Limb (tissue), 2 donors: Measurements from ENCODE around the gene ST7.

Experiments
- DNase-seq, 2 donors: peaks; one replicate each; pipeline ENCODE4 v3.0.0-alpha.2; 2016; ENCODE audit errors: extremely low spot score in 2 of 2

The ST7 gene

GRCh38 chr7:117188949-117189592, 235.8 kb downstream of the ST7 start:
- DNase-seq: no peak

- DNase-seq: no peak
Observed at GRCh38 chr7:117190104-117190503, 236.8 kb downstream of the ST7 start.

GRCh38 chr7:117190746-117191435, 237.6 kb downstream of the ST7 start:
- DNase-seq: no peak

- DNase-seq: no peak
Observed at GRCh38 chr7:117192108-117192507, 238.8 kb downstream of the ST7 start.

- DNase-seq: no peak
Observed at GRCh38 chr7:117193564-117193963, 240.3 kb downstream of the ST7 start.

GRCh38 chr7:117194445-117194844, 241.1 kb downstream of the ST7 start:
- DNase-seq: no peak

- DNase-seq: no peak
Observed at GRCh38 chr7:117195361-117196029, 242.2 kb downstream of the ST7 start.

- no peak for DNase-seq
Observed at GRCh38 chr7:117200132-117200531, 246.8 kb downstream of the ST7 start.

- DNase-seq: no peak
Observed at GRCh38 chr7:117200786-117201458, 247.6 kb downstream of the ST7 start.

- no peak for DNase-seq
Observed at GRCh38 chr7:117202511-117202910, 249.2 kb downstream of the ST7 start.

- no peak for DNase-seq
Observed at GRCh38 chr7:117203205-117203604, 249.9 kb downstream of the ST7 start.

- no peak for DNase-seq
Observed at GRCh38 chr7:117205873-117206272, 252.6 kb downstream of the ST7 start.

GRCh38 chr7:117208257-117208656, 255.0 kb downstream of the ST7 start:
- DNase-seq: no peak

GRCh38 chr7:117210397-117210796, 257.1 kb downstream of the ST7 start:
- DNase-seq: no peak

- DNase-seq: no peak
Observed at GRCh38 chr7:117210908-117211307, 257.6 kb downstream of the ST7 start.

- DNase-seq: no peak
Observed at GRCh38 chr7:117211614-117212013, 258.3 kb downstream of the ST7 start.

GRCh38 chr7:117212969-117213877, 259.9 kb downstream of the ST7 start:
- peak; percentile 55 to 64 for DNase-seq

GRCh38 chr7:117216010-117216409, 262.7 kb downstream of the ST7 start:
- DNase-seq: no peak

GRCh38 chr7:117216436-117217069, 263.3 kb downstream of the ST7 start:
- DNase-seq: no peak
